Cardiac muscle cell (in vitro differentiated cells and primary cell): ENCODE data around the gene PNKD. TPM values are rescaled to one million over a fixed set of nuclear protein-coding genes. Genes with fewer than 3 reads are reported as not detected.

Experiments
- DNase-seq, 2 donors: peaks; one replicate each; pipeline versions ENCODE4 v3.0.0 to v3.0.0-alpha.2; 2010 to 2017; ENCODE audit warnings: low read depth in 1 of 2, low spot score in 1 of 2
- H3K27ac ChIP-seq: fragments of 200-600 bp; sonication (generic); 2 replicates; pipeline ENCODE4 v1.5.1; 2016
- H3K27me3 ChIP-seq: fragments of 200-600 bp; sonication (generic); 2 replicates; pipeline ENCODE4 v1.6.0; 2016; ENCODE audit warnings: control low read depth
- H3K36me3 ChIP-seq: fragments of 200-600 bp; sonication (generic); 2 replicates; pipeline ENCODE4 v1.5.1; 2016; ENCODE audit warnings: control low read depth
- H3K4me1 ChIP-seq: fragments of 200-600 bp; sonication (generic); 2 replicates; pipeline ENCODE4 v1.8.1; 2017; ENCODE audit warnings: low read depth, mild to moderate bottlenecking, mixed run types
- H3K4me3 ChIP-seq: fragments of 200-600 bp; sonication (generic); 2 replicates; pipeline ENCODE4 v1.5.1; 2016; ENCODE audit warnings: mild to moderate bottlenecking
- H3K9me3 ChIP-seq: fragments of 200-600 bp; sonication (generic); 2 replicates; pipeline ENCODE4 v1.5.1; 2017; ENCODE audit warnings: low read depth, mild to moderate bottlenecking, control low read depth
- CTCF ChIP-seq: IDR thresholded peaks from 2 replicates; pipeline ENCODE4 v1.5.1; 2012; ENCODE audit warnings: low read depth, mild to moderate bottlenecking, low read length
- polyA plus RNA-seq: library from polyadenylated mRNA; unstranded; fragments of >200 nt; fragmentation: Nextera tagmentation; extraction: Ambion mirVana; gene quantifications from 2 replicates; pipeline ENCODE4 v1.2.1, GENCODE V29; 2016
- total RNA-seq: library from RNA; depleted of rRNA; stranded (reverse); fragments of >200 nt; gene quantifications from 2 replicates; pipeline ENCODE4 v1.2.3, GENCODE V29; 2016

PNKD gene
- total and polyA plus RNA-seq, 2 experiments from 2014 or later = 103 to 287 TPM

- no peaks in the 10 kb centered on the region for H3K4me1 ChIP-seq
- TF ChIP-seq CTCF = no peak
- H3K4me3 ChIP-seq = no peak overlapping the region
- no peaks in the 10 kb centered on the region for H3K36me3 ChIP-seq
- no peaks in the 10 kb centered on the region for H3K9me3 ChIP-seq
- no peaks in the 10 kb centered on the region for H3K27me3 ChIP-seq
- peak in 1 of 2 donors; percentile 80 for DNase-seq
- H3K27ac ChIP-seq = no peak overlapping the region
Measured at GRCh38 chr2:218375212-218375611, 104.9 kb downstream of the PNKD start.

GRCh38 chr2:218378053-218378452 lies 107.7 kb downstream of the PNKD start:
- H3K4me3 ChIP-seq = no peak overlapping the region
- H3K36me3 ChIP-seq = no peaks in the 10 kb centered on the region
- no peak overlapping the region for H3K27ac ChIP-seq
- H3K4me1 ChIP-seq = no peaks in the 10 kb centered on the region
- no peaks in the 10 kb centered on the region for H3K27me3 ChIP-seq
- DNase-seq = no peak
- TF ChIP-seq CTCF = no peak
- no peaks in the 10 kb centered on the region for H3K9me3 ChIP-seq

DNA sequence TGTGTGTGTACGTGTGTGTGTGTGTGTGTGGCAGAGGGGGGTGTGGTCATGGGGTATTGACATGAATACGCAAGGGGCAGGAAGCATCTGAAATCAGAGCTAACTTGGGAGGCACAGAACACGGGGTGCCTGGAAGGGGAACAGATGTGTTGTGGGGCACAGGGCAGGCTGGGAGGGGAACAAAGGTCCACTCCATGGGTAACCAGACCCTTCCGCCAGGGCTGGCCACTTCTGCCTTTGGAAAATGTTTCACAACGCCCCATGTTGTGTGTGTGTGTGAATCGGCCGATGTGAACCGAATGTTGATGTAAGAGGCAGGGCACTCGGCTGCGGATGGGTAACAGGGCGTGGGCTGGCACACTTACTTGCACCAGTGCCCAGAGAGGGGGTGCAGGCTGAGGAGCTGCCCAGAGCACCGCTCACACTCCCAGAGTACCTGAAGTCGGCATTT lies 111.6 kb downstream of the PNKD start, which contains the start of gene SLC11A1:
Gene SLC11A1, plus strand, starts transcription at position 358 of the 451 bp plus-strand sequence. CDS start 96 bp downstream, outside the sequence.
- Histone ChIP-seq H3K4me1 (no peaks in the 10 kb centered on the region), H3K36me3 (no peaks in the 10 kb centered on the region), H3K27ac (no peak within 1 kb of the TSS), H3K27me3 (no peaks in the 10 kb centered on the region), H3K9me3 (no peaks in the 10 kb centered on the region), H3K4me3 (no peak within 1 kb of the TSS)
- no peak for TF ChIP-seq CTCF
- DNase-seq = no peak

DNA sequence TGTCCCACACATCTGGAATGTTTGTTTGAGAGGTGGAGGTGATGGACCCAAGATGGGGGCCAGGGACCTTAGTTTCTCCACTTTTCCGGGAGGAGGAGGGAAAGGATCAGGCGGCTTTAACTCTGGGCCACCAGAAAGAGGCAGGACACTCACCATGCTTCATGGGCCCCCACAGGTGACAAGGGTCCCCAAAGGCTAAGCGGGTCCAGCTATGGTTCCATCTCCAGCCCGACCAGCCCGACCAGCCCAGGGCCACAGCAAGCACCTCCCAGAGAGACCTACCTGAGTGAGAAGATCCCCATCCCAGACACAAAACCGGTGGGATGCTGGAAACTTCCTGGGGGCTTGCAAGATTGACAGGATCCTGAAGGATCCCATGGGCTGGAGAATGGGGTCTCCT lies 112.5 kb downstream of the PNKD start:
- Histone ChIP-seq H3K9me3 (no peaks in the 10 kb centered on the region), H3K4me1 (no peaks in the 10 kb centered on the region), H3K4me3 (no peak overlapping the region), H3K27me3 (no peaks in the 10 kb centered on the region), H3K27ac (no peak overlapping the region), H3K36me3 (no peaks in the 10 kb centered on the region)
- no peak for DNase-seq
- TF ChIP-seq CTCF = no peak

GRCh38 chr2:218383892-218384519 lies 113.7 kb downstream of the PNKD start:
- no peak for DNase-seq
- H3K9me3 ChIP-seq = no peaks in the 10 kb centered on the region
- H3K4me1 ChIP-seq = no peaks in the 10 kb centered on the region
- H3K36me3 ChIP-seq = no peaks in the 10 kb centered on the region
- no peaks in the 10 kb centered on the region for H3K27me3 ChIP-seq
- H3K4me3 ChIP-seq = no peak overlapping the region
- H3K27ac ChIP-seq = no peak overlapping the region
- no peak for TF ChIP-seq CTCF

DNA sequence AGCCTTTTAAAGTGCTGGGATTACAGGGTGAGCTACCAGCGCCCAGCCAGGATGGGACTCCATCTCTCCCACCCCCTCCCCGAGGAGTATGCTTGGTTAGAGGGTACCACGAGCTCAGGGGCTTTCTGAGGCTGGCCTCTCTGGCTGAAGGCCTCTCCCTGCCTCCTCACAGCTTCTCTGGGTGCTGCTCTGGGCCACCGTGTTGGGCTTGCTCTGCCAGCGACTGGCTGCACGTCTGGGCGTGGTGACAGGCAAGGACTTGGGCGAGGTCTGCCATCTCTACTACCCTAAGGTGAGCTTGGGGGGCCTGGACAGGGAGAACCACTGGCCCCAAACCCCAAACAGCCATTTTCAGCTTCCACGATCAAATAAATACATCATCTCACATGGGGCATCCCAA lies 114.7 kb downstream of the PNKD start:
- no peak for TF ChIP-seq CTCF
- H3K4me1 ChIP-seq = no peaks in the 10 kb centered on the region
- H3K4me3 ChIP-seq = no peak overlapping the region
- no peak overlapping the region for H3K27ac ChIP-seq
- no peaks in the 10 kb centered on the region for H3K27me3 ChIP-seq
- H3K36me3 ChIP-seq = no peaks in the 10 kb centered on the region
- no peak for DNase-seq
- H3K9me3 ChIP-seq = no peaks in the 10 kb centered on the region
